Bronchial epithelial cell (primary cell): ENCODE results near the gene SEMA3A. TPM values are rescaled to one million over a fixed set of nuclear protein-coding genes. Genes with fewer than 3 reads are reported as not detected.
"Not testable (repeated sequence)": the region's sequence is repeated elsewhere in the genome, so short reads cannot be mapped to it uniquely, and the experiment has no call there.

ENCODE experiments used
- DNase-seq: peaks from one replicate; pipeline ENCODE4 v3.0.0-alpha.2; 2010; ENCODE audit warnings: low read depth
- FAIRE-seq: peaks from 2 replicates; lab custom pipeline; 2011; peaks lifted over from hg19 to GRCh38; lab: Jason Lieb, UNC
- H3K27me3 ChIP-seq: 2 replicates; pipeline ENCODE4 v1.5.1; 2011; ENCODE audit warnings: low read length; ENCODE audit not compliant: control insufficient read depth, insufficient read depth
- H3K36me3 ChIP-seq: 2 replicates; pipeline ENCODE4 v1.5.1; 2011; ENCODE audit warnings: low read length; ENCODE audit not compliant: control insufficient read depth, insufficient read depth
- H3K4me3 ChIP-seq: 2 replicates; pipeline ENCODE4 v1.5.1; 2011; ENCODE audit warnings: mild to moderate bottlenecking, low read depth, low read length, control low read depth
- CTCF ChIP-seq: IDR thresholded peaks from 2 replicates; pipeline ENCODE4 v1.5.1; 2011; ENCODE audit warnings: mild to moderate bottlenecking, moderate library complexity, low read length, control low read depth, inconsistent platforms; ENCODE audit not compliant: insufficient read depth, severe bottlenecking
- total RNA-seq: library from RNA; depleted of rRNA; stranded (reverse); fragments of >200 nt; gene quantifications from 2 replicates; pipeline ENCODE4 v1.2.1, GENCODE V29; 2014

The SEMA3A gene
- total RNA-seq, 1 donor from 2014 or later: 57.7 TPM

GRCh38 chr7:84073186-84073875 is 121.3 kb downstream of the SEMA3A start:
- no peak for TF ChIP-seq CTCF
- FAIRE-seq (no peak), DNase-seq (no peak)
- H3K36me3 ChIP-seq: no peaks in the 10 kb centered on the region
- H3K4me3 ChIP-seq: no peak overlapping the region
- H3K27me3 ChIP-seq: no peaks in the 10 kb centered on the region

- no peak for TF ChIP-seq CTCF
- H3K4me3 ChIP-seq: no peak overlapping the region
- no peaks in the 10 kb centered on the region for H3K36me3 ChIP-seq
- no peak for FAIRE-seq
- no peaks in the 10 kb centered on the region for H3K27me3 ChIP-seq
- DNase-seq: no peak
Measured at GRCh38 chr7:84070770-84071169, 123.8 kb downstream of the SEMA3A start.

- no peak for TF ChIP-seq CTCF
- Histone ChIP-seq H3K27me3 (no peaks in the 10 kb centered on the region), H3K36me3 (no peaks in the 10 kb centered on the region), H3K4me3 (no peak overlapping the region)
- no peak for FAIRE-seq
- no peak for DNase-seq
Measured at GRCh38 chr7:84069999-84070500, 124.5 kb downstream of the SEMA3A start.

- H3K27me3 ChIP-seq: no peaks in the 10 kb centered on the region
- H3K4me3 ChIP-seq: no peak overlapping the region
- DNase-seq: peak; percentile 52
- H3K36me3 ChIP-seq: no peaks in the 10 kb centered on the region
- no peak for TF ChIP-seq CTCF
- no peak for FAIRE-seq
Measured at GRCh38 chr7:84069033-84069432, 125.6 kb downstream of the SEMA3A start.

- not testable (repeated sequence) for H3K27me3 ChIP-seq, H3K36me3 ChIP-seq, FAIRE-seq, DNase-seq, H3K4me3 ChIP-seq
Measured at GRCh38 chr7:84062489-84062901, 132.1 kb downstream of the SEMA3A start.

- TF ChIP-seq CTCF: no peak
- Histone ChIP-seq H3K4me3 (no peak overlapping the region), H3K36me3 (no peaks in the 10 kb centered on the region), H3K27me3 (no peaks in the 10 kb centered on the region)
- FAIRE-seq (no peak), DNase-seq (peak; percentile 93)
Measured at GRCh38 chr7:84060760-84061261, 133.8 kb downstream of the SEMA3A start.
